Putamen (tissue), 1 donor: ENCODE measurements around the gene LSM10.
A peak's percentile ranks its signal among the peaks of the same experiment; 100 is the strongest.

Source experiments
- DNase-seq: peaks from one replicate; pipeline ENCODE4 v3.0.0-alpha.2; 2016; ENCODE audit warnings: low spot score

The LSM10 gene

GRCh38 chr1:36408479-36408878 lies 10.8 kb upstream of the LSM10 start:
- DNase-seq = no peak

GRCh38 chr1:36406440-36406839 lies 8.7 kb upstream of the LSM10 start:
- DNase-seq = no peak

- no peak for DNase-seq
These were observed 4.8 kb upstream of the LSM10 start for GRCh38 chr1:36402504-36402890.

GRCh38 chr1:36401602-36402503 lies 4.1 kb upstream of the LSM10 start:
- DNase-seq = no peak

GRCh38 chr1:36400825-36401601 lies 3.3 kb upstream of the LSM10 start:
- DNase-seq = peak; percentile 35

- no peak for DNase-seq
These were observed 2.8 kb upstream of the LSM10 start for GRCh38 chr1:36400514-36400824.

GRCh38 chr1:36398370-36398977 lies 766 bp upstream of the LSM10 start:
- DNase-seq = no peak

- no peak for DNase-seq
These were observed 678 bp downstream of the LSM10 start for GRCh38 chr1:36397083-36397377.

- no peak for DNase-seq
These were observed 1.3 kb downstream of the LSM10 start for GRCh38 chr1:36396359-36396758.

- no peak for DNase-seq
These were observed 4.0 kb downstream of the LSM10 start for GRCh38 chr1:36393686-36394085.

GRCh38 chr1:36392836-36393235 lies 4.9 kb downstream of the LSM10 start:
- no peak for DNase-seq

- DNase-seq = no peak
These were observed 6.4 kb downstream of the LSM10 start for GRCh38 chr1:36391271-36391670.

GRCh38 chr1:36390411-36390810 lies 7.3 kb downstream of the LSM10 start:
- no peak for DNase-seq

- DNase-seq = no peak
These were observed 7.7 kb downstream of the LSM10 start for GRCh38 chr1:36389999-36390398.

- no peak for DNase-seq
These were observed 8.4 kb downstream of the LSM10 start for GRCh38 chr1:36389261-36389660.

- DNase-seq = no peak
These were observed 10.4 kb downstream of the LSM10 start for GRCh38 chr1:36387141-36387949.

GRCh38 chr1:36386265-36387140 lies 11.2 kb downstream of the LSM10 start:
- DNase-seq = peak; percentile 93

- DNase-seq = peak; percentile 99
These were observed 12.1 kb downstream of the LSM10 start, which contains the start of gene STK40 for GRCh38 chr1:36385410-36386264. STK40 (minus strand) TSS chr1:36385924; CDS start chr1:36361332, 24,592 bp downstream.

- no peak for DNase-seq
These were observed 12.9 kb downstream of the LSM10 start for GRCh38 chr1:36384542-36385409.
